Colonic mucosa (tissue), 4 donors: ENCODE measurements around the gene LRRC7. TPM values are rescaled to one million over a fixed set of nuclear protein-coding genes. Genes with fewer than 3 reads are reported as not detected.

Experiments
- DNase-seq: peaks from one replicate; pipeline ENCODE4 v3.0.0-alpha.2; 2020
- H3K27ac ChIP-seq: fragments of 200-600 bp; one replicate; pipeline ENCODE4 v1.8.0; 2021
- H3K27me3 ChIP-seq: fragments of 200-600 bp; one replicate; pipeline ENCODE4 v1.8.0; 2021
- H3K36me3 ChIP-seq: fragments of 200-600 bp; one replicate; pipeline ENCODE4 v1.8.0; 2021
- H3K4me1 ChIP-seq: fragments of 200-600 bp; one replicate; pipeline ENCODE4 v1.8.0; 2021; ENCODE audit warnings: mild to moderate bottlenecking
- H3K4me3 ChIP-seq: fragments of 200-600 bp; one replicate; pipeline ENCODE4 v1.8.0; 2021
- H3K9ac ChIP-seq, 2 donors: one replicate each; pipeline ENCODE4 v1.7.0; 2013; ENCODE audit warnings: control low read depth in 2 of 2, low read depth in 2 of 2, low read length in 2 of 2
- H3K9me3 ChIP-seq: fragments of 200-600 bp; one replicate; pipeline ENCODE4 v1.8.0; 2021
- intact Hi-C: fragments of 100-400 bp; cut with DNase I; formaldehyde crosslinking; loops from one replicate; pipeline ENCODE4 v1.14.1; 2022
- total RNA-seq, 2 donors: library from RNA; stranded (reverse); fragmentation: NEBNext Ultra II Directional in 1 of 2; extraction: Animal tissue kit (Norgen Biotek cat#: 25700) in 1 of 2; gene quantifications; one replicate each; pipeline ENCODE4 v1.2.1, GENCODE V29; 2021
- TF ChIP-seq, protein P1 (sequence below): fragments of 200-600 bp; IDR thresholded peaks from one replicate; pipeline ENCODE4 v1.8.0; 2022; ENCODE audit warnings: antibody characterized with exemption, mild to moderate bottlenecking
- donor health status: healthy.
- donor health status: DM: no; HTN: no; CAD: no.
- donor health status: DM: no; HTN: no; CAD: no.

The LRRC7 gene
- total RNA-seq, 2 donors from 2014 or later: 0.21 to 0.22 TPM

- Histone ChIP-seq H3K36me3 (no peaks in the 10 kb centered on the region), H3K4me1 (no peaks in the 10 kb centered on the region), H3K27me3 (no peaks in the 10 kb centered on the region), H3K9ac (no peak overlapping the region), H3K9me3 (no peaks in the 10 kb centered on the region), H3K27ac (no peak overlapping the region), H3K4me3 (no peak overlapping the region)
- TF ChIP-seq, protein P1, sequence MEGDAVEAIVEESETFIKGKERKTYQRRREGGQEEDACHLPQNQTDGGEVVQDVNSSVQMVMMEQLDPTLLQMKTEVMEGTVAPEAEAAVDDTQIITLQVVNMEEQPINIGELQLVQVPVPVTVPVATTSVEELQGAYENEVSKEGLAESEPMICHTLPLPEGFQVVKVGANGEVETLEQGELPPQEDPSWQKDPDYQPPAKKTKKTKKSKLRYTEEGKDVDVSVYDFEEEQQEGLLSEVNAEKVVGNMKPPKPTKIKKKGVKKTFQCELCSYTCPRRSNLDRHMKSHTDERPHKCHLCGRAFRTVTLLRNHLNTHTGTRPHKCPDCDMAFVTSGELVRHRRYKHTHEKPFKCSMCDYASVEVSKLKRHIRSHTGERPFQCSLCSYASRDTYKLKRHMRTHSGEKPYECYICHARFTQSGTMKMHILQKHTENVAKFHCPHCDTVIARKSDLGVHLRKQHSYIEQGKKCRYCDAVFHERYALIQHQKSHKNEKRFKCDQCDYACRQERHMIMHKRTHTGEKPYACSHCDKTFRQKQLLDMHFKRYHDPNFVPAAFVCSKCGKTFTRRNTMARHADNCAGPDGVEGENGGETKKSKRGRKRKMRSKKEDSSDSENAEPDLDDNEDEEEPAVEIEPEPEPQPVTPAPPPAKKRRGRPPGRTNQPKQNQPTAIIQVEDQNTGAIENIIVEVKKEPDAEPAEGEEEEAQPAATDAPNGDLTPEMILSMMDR: no peak
- intact Hi-C loops: no loop called here
- no peak for DNase-seq
Measured at GRCh38 chr1:69888657-69889056, 320.9 kb downstream of the LRRC7 start.

DNA sequence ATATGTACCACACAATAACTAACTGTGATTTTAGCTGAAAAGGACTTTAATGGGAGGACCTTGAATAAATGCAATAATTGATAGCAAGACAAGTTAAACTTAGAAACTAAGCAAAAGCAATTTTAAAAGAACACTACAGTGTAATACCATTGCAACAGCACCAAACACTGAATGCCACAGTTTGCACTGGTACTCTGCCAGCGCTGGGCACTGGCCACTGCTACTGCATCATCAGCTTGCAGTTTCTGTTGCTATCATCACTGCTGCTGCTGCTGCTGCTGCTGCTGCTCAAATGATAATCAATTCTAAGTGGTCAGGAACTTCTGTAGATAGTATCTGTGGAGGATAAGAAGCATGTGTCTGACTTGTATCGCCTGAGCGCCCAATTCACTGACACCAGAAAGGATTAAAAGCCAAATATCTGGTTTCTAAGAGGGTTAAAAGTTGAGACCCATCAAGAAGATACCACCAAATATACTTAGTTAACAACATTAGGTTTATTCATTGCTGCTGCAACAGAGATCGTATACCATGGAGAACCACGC, 330.8 kb downstream of the LRRC7 start:
- H3K4me1 ChIP-seq: no peaks in the 10 kb centered on the region
- DNase-seq: no peak
- no peak overlapping the region for H3K9ac ChIP-seq
- no peak overlapping the region for H3K4me3 ChIP-seq
- H3K27me3 ChIP-seq: no peaks in the 10 kb centered on the region
- intact Hi-C loops: no loop called here
- TF ChIP-seq, protein P1: no peak
- no peaks in the 10 kb centered on the region for H3K9me3 ChIP-seq
- H3K27ac ChIP-seq: no peak overlapping the region
- H3K36me3 ChIP-seq: no peaks in the 10 kb centered on the region

GRCh38 chr1:69911301-69911801, 343.6 kb downstream of the LRRC7 start:
- TF ChIP-seq, protein P1: no peak
- no peak overlapping the region for H3K4me3 ChIP-seq
- H3K9ac ChIP-seq: no peak overlapping the region
- no peaks in the 10 kb centered on the region for H3K4me1 ChIP-seq
- H3K36me3 ChIP-seq: no peaks in the 10 kb centered on the region
- no peaks in the 10 kb centered on the region for H3K27me3 ChIP-seq
- DNase-seq: no peak
- intact Hi-C loops: no loop called here
- no peaks in the 10 kb centered on the region for H3K9me3 ChIP-seq
- no peak overlapping the region for H3K27ac ChIP-seq

DNA sequence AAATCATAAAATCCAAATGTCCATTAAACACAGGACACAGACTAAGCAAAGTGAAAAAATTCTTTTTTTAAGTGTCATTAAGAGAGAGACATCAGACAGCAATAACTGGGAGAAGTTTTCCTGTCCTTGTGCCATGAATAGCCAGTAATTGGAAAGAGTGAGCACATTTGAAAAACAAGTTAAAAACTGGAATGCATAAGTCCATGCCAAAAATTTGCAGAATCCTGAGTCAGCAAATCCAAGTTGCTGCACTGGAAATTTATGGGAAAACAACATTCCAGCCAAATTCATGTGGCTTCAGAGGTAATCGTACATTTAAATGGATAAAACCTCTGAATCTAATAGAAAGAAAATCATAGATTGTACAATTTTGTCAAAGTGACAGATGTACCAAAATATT, 346.3 kb downstream of the LRRC7 start:
- H3K27ac ChIP-seq: no peak overlapping the region
- H3K9me3 ChIP-seq: no peaks in the 10 kb centered on the region
- no peak for DNase-seq
- intact Hi-C loops: no loop called here
- no peaks in the 10 kb centered on the region for H3K27me3 ChIP-seq
- no peaks in the 10 kb centered on the region for H3K36me3 ChIP-seq
- no peak overlapping the region for H3K9ac ChIP-seq
- no peak overlapping the region for H3K4me3 ChIP-seq
- H3K4me1 ChIP-seq: no peaks in the 10 kb centered on the region
- TF ChIP-seq, protein P1: no peak

GRCh38 chr1:69914976-69915765, 347.4 kb downstream of the LRRC7 start:
- Histone ChIP-seq H3K36me3 (no peaks in the 10 kb centered on the region), H3K27ac (no peak overlapping the region), H3K27me3 (no peaks in the 10 kb centered on the region), H3K9ac (no peak overlapping the region), H3K4me1 (no peaks in the 10 kb centered on the region), H3K4me3 (no peak overlapping the region), H3K9me3 (no peaks in the 10 kb centered on the region)
- intact Hi-C loops: no loop called here
- no peak for DNase-seq
- TF ChIP-seq, protein P1: no peak
